GM13976 (cell line): ENCODE results near the gene FYN.

Experiments used
- DNase-seq: peaks from one replicate; pipeline ENCODE4 v3.0.0; 2012; ENCODE audit warnings: low spot score
- in situ Hi-C: fragments of 300-500 bp; cut with MboI; formaldehyde crosslinking; loops from one replicate; pipeline ENCODE4 v1.12.0; 2022; ENCODE audit warnings: low sequenced_read_pairs, mixed read lengths, inconsistent platforms; ENCODE audit not compliant: unreplicated experiment
- TF ChIP-seq, protein P1 (sequence below): IDR thresholded peaks from 2 replicates; pipeline ENCODE4 v1.5.1; 2012; ENCODE audit warnings: borderline replicate concordance, mild to moderate bottlenecking; ENCODE audit not compliant: insufficient read depth; ENCODE audit errors: extremely low read depth, missing control alignments, control extremely low read depth

Gene FYN

DNA sequence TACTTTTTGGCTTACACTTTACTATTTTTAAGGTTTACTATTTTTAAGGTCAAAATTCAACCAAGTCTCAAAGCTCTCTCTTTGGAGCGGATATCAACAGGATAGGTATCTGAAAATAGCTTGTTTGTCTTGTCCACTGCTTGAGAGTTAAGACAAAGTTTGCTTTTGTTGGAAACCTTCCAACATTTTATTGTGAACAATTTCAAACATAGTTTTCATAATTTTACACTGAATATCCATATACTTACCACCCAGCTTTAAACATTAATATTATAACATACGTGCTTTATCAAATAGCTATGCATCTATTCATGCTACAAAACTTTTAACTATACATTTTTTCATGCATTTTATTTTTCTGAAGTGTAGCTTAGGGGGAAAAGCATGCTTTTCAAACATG is 109.9 kb downstream of the FYN start:
- in situ Hi-C loops, result no loop called here
- DNase-seq, result no peak
- TF ChIP-seq, protein P1, sequence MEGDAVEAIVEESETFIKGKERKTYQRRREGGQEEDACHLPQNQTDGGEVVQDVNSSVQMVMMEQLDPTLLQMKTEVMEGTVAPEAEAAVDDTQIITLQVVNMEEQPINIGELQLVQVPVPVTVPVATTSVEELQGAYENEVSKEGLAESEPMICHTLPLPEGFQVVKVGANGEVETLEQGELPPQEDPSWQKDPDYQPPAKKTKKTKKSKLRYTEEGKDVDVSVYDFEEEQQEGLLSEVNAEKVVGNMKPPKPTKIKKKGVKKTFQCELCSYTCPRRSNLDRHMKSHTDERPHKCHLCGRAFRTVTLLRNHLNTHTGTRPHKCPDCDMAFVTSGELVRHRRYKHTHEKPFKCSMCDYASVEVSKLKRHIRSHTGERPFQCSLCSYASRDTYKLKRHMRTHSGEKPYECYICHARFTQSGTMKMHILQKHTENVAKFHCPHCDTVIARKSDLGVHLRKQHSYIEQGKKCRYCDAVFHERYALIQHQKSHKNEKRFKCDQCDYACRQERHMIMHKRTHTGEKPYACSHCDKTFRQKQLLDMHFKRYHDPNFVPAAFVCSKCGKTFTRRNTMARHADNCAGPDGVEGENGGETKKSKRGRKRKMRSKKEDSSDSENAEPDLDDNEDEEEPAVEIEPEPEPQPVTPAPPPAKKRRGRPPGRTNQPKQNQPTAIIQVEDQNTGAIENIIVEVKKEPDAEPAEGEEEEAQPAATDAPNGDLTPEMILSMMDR, result no peak

DNA sequence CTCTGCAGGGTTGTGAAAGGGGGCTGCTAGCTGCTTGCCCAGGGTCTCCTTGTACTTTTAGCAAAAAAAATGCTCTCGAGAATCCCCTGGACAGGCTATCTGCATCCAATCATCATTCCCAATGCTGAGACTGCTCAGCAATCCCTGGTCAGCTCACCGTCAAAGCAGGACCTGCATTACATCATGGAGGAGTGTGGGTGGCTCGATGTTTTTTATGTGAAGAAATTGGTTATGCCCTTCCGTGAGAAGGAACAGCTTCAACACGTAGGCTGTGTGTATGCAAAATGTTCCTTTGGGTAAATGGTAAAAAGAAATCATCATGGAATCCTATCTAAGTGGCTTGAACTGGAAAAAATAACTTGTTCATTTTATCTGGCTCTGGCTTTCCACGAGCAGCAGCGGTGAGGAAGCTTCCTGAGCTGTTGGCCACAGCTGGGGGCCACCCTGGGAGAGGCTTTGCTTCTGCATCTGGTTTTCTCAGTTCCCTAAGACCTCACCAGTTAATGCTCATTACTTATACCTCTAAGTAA is 111.4 kb downstream of the FYN start:
- DNase-seq, result no peak
- in situ Hi-C loops, result no loop called here
- TF ChIP-seq, protein P1, result no peak

DNA sequence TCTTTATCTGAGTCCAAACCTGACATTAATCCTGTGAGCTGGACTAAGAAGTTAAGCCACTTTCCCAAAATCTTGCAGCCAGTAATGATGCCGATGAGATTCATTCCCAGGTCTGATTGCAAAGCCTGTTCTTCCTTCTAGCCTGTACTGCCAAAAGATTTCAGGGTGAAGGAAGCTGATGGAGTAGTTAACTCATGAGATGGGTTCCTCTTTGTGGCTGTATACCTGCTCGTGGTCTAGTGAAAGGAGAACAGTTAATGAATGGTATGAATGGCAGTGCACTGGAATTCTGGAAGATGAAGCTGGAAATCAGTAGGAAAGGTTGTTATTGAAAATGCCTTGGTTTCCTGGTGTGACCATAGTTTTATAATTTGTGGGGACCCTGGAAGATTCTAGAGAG is 112.0 kb downstream of the FYN start:
- TF ChIP-seq, protein P1, result no peak
- DNase-seq, result no peak
- in situ Hi-C loops, result no loop called here

DNA sequence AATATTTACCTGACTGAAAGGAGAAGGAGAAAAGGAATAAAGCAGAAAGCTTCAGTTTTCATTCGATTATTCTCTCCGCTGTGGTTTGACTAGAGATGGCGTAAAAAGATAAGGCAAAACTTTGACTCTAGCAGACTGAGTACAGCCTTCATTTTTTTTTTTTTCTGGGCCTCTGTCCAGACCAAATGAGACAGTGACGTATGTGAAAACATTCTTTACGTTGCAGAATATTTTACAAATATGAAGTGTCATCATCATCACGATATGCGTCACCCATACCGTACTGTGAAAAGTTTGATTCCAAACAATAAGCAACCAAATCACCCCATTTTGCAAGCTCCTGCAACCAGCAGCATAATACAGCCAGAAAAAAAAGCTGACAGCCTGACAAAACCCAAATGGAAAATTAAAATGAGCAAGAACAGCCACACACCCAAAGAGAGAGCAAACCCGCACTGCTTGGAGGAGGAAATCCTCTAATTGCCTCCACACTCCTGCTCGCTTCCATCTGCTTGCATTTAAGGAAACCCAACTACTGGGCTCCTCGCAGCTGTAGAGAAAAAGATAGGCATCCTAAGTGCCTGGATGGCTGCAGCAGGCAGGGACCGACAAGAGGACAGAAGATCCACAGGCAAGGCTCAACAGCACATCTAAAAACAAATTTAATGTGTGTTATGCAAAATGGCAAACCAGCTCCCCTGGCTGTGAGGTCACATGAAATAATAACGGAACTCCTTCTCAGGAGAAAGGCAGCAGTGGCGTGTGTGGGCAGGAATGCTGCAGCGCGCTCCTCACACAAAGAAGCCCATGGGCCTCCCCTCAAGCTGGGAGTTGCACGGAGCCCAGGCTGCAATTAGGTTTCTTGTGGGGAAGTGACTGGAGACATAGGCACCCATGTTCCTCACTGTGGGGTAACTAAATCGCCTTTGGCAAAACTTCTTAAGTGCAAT is 113.1 kb downstream of the FYN start:
- no peak for DNase-seq
- in situ Hi-C loops, result no loop called here
- TF ChIP-seq, protein P1, result no peak

DNA sequence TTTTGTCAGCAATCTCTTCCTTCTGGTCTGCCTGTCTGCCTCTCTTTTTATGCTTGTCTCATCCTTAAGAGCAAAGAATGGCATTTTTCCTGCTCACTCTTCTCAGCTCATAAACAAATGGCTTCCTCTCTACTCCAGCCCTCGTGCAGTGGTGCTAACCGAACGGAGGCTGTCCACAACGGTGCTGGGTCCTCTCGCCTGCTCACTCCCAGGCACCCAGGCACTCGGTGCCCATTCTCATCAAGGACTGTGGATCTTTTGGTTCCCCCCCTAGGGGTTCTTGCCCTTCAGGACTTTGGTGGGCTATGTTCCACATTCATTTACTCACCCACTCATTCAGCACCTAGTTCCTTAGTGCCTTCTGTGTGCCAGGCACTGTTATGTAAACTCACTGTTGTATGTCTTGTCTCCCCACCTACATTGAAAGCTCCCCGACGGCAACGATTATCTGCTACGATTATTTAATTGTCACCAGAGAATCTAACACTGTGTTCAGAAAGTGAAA is 113.9 kb downstream of the FYN start:
- TF ChIP-seq, protein P1, result no peak
- no peak for DNase-seq

DNA sequence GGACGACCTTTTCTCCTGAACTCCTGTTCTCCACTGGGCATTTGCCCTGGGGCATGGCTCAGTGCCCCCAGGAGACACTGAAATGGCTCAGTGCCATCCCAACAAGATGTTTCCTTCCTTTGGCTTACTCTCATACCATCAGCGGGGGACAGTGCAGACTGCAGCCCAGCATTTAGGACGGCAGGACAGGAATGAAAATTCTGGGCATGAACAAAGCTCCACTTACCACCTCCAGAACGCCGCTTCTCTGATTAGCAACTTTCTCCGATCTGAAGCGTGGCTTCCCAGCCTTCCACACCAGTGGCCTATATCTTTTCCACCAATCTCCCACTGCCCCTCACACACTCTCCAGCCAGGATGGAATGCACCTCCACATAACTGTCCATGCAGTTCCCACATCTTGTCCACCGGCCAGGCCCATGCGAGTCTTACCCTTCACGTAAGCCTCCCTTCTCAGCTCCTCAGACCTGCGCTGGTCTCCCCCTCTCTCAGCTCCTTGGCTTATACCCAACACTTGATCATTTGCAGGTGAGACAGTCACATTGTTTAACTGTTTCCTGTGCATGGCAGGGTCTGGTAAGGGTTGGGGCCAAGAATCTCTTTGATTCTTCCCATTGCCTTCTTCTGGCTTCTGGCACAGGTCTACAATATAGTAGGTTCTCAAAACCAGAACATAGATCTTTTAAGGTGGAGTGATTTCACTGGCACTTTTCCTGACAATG is 114.5 kb downstream of the FYN start:
- TF ChIP-seq, protein P1, result no peak
- DNase-seq, result no peak
- in situ Hi-C loops, result no loop called here

More for the DNA sequence above, 113.9 kb downstream of the FYN start:
- in situ Hi-C loops, result no loop called here
